GM15510 (cell line): ENCODE measurements around the gene CCT5.

ENCODE experiments used
- POLR2A ChIP-seq: IDR thresholded peaks from 3 replicates; pipeline ENCODE4 v1.6.1; 2011; ENCODE audit warnings: borderline replicate concordance; ENCODE audit not compliant: insufficient read length; ENCODE audit errors: extremely low read depth

Gene CCT5

GRCh38 chr5:10249948-10250805 lies at the start of gene CCT5:
TSS of gene CCT5 (plus strand) at chr5:10250280. CDS start at chr5:10250341, 61 bp downstream.
- peak; percentile 88 for TF ChIP-seq POLR2A

DNA sequence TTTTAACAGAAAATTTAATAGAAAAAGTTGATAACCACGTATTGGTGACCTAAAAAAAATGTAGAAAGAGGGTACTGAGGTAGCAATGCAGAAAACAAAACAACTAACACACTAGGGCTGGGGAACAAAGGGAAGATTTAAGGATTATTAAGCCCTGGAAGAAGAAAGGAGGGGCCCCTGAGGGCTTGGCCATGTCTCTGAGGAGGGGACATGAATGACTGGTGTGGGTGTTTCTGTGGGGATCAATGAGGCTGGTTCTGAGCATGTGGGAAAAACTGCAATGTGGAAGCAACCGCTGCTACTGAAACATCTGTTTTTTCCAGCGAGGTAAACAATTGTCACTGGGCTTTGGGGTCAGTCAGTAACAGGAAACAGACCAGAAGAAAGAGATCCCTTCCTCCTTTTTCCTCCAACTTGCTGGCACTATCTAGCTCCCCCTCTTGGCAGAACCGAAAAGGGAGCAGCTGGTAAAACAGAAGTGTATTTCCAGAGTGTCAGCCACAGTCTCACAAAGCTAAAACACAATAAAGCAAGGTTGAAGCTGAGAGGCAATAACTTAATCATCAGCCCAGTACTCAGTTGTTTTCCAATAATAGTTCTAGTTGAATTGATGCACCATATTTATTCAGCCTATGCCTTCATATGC lies 48.7 kb upstream of the CCT5 start:
- TF ChIP-seq POLR2A: no peak

- no peak for TF ChIP-seq POLR2A
Observed at GRCh38 chr5:10202089-10202910, 47.8 kb upstream of the CCT5 start.

GRCh38 chr5:10209004-10209403 lies 41.1 kb upstream of the CCT5 start:
- no peak for TF ChIP-seq POLR2A

DNA sequence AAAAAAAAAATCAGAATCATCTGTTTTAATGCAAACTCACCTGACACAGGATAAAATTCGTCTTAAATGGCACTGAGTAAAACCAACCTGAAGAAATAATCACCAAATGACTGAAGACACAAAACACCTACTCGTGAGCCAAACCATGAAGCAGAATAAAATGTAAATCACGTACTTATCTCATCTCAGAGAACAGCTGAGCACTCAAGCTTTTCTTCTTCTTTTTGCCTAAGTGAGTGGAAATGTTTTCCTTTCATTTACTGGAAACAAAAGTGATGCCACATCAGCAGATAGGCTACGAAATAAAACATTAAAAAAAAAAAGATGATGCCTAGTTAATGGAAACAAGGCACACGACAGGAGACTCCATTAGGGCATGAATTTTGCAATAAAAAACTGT lies 36.8 kb upstream of the CCT5 start:
- TF ChIP-seq POLR2A: no peak

DNA sequence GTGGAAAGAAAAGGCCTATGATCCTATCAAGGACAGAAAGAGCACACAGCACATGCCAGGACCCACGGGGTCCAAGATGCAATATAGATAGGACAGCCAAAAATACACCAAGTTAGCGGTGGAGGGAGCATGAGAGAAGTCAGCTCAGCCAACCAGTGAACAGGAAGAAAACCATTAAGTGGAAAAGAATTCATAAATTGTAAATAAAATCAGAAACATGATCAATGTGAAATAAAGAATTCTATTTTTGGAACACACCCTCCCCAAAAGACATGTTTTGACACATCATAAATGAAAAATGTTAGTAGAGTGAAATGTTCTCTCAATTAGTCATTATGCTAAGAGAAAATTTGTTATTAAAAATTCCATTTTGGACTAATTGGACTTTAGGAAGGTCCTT lies 36.0 kb upstream of the CCT5 start:
- TF ChIP-seq POLR2A: no peak

GRCh38 chr5:10215366-10215765 lies 34.7 kb upstream of the CCT5 start:
- TF ChIP-seq POLR2A: no peak

- TF ChIP-seq POLR2A: no peak
Observed at GRCh38 chr5:10216107-10216506, 34.0 kb upstream of the CCT5 start.

- TF ChIP-seq POLR2A: no peak
Observed at GRCh38 chr5:10218658-10219057, 31.4 kb upstream of the CCT5 start.

DNA sequence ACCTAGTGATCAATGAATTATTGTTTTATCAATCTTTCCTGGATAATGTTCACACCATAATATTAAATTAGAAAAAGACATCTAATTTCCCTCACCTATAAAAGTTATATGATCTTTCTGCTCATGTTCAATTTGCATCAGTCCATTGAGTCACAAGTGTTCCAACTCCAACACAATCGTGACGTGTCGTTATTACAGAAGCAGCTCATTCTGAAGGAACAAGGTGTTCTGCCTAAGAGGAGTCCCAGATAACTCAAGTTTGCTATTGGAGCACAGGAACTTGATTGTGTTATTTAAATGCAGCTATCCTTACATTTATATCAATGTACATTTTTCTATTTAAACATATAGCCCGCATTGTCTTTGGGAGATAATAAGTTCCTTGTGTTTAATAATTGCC lies 31.0 kb upstream of the CCT5 start:
- no peak for TF ChIP-seq POLR2A

DNA sequence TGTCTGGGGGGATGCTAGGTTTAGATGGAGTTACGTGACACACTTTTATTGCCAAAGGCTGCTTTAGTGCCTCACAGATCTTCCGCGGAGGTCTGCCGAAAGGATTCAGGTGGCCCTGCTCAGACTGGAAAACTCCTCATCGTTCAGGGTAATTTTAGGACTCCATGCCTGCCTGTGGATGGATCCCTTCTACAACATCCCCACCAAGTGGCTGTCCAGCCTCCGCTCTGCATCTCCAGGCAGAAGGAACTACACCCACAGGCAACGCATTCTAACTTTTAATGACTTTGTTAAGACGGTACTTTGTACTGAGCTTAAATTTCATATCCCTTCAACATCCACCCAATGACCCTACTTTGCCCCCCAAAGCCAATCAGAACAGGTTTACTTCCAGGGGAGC lies 29.8 kb upstream of the CCT5 start:
- TF ChIP-seq POLR2A: no peak

DNA sequence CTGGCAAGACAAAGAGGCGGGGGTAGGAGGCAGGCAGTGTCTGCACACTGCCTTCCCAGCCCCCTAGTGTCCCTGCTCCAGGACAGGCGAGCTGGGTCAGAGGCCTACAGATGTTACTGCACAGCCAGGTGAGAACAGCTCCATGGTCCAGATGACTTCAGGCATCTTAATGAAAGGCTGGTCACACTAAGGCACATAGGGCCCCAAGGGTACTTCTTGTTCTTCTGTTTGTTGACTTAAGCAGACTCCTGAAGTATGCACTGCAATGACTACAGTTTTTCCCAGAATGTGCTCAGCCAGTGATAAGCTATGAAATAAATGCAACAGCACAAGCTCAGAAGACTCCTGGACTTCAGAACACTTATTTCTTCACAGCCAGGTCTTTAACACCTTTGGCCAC lies 27.8 kb upstream of the CCT5 start:
- no peak for TF ChIP-seq POLR2A

DNA sequence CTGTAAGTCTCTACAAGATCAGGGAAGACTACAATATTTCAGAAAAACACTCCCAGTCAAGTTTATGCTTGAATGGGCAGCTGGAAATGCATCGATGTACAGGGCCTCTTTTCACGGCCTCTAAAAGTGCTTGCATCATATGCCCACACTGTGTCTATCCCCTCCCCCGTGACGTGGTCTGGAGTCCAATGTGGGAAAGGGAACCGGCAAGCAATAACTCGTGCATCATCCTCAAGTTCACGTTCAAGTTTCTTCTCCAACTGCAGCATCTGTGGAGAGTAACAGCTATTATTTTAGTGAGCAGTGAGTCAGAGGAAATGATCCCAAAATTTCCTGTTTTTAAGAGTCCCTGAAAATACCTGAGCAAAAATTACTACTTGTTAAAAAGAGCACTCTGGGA lies 22.7 kb upstream of the CCT5 start:
- no peak for TF ChIP-seq POLR2A

DNA sequence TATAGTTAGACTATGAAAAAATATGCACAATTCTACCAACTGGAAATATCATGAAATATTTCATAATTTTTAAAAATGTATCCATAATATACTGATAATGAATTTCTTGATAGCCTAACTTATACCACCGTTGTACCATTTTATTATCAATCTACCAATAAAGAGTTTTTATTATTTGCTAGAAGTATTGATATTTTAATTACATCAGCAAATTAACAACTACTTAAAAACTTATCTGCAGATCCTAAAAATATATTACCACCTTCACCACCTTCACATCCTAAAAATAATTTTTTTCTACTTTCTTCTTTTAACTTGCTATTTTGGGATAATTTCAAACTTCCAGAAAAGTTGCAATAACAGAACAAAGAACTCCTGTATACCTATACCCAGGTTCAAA lies 21.8 kb upstream of the CCT5 start:
- TF ChIP-seq POLR2A: no peak
